WTC11 (cell line): ENCODE data around the gene CCDC24.

Experiments used
- ATF3 ChIP-seq: sonication (generic); formaldehyde crosslinking; conservative IDR thresholded peaks from 2 replicates; pipeline ENCODE4 v1.8.1; 2022; ENCODE audit warnings: mild to moderate bottlenecking, missing genetic modification reagents
- CREB1 ChIP-seq: sonication (generic); formaldehyde crosslinking; IDR thresholded peaks from 2 replicates; pipeline ENCODE4 v1.8.0; 2023; ENCODE audit warnings: mild to moderate bottlenecking, missing genetic modification reagents
- CTCF ChIP-seq: fragments of 200-600 bp; IDR thresholded peaks from 2 replicates; pipeline ENCODE4 v1.8.0; 2022; ENCODE audit warnings: antibody characterized with exemption
- NFATC4 ChIP-seq: fragments of 250-450 bp; sonication (Bioruptor Pico); IDR thresholded peaks from 2 replicates; pipeline ENCODE4 v1.9.0; 2021; ENCODE audit warnings: mild to moderate bottlenecking
- NR1H2 ChIP-seq: sonication (generic); formaldehyde crosslinking; IDR thresholded peaks from 2 replicates; pipeline ENCODE4 v1.9.0; 2021; ENCODE audit warnings: mild to moderate bottlenecking, moderate library complexity, missing genetic modification reagents
- NR2C2 ChIP-seq: sonication (generic); formaldehyde crosslinking; IDR thresholded peaks from 2 replicates; pipeline ENCODE4 v1.8.0; 2022; ENCODE audit warnings: mild to moderate bottlenecking, missing genetic modification reagents
- NR3C1 ChIP-seq: sonication (generic); formaldehyde crosslinking; conservative IDR thresholded peaks from 2 replicates; pipeline ENCODE4 v1.8.1; 2023; ENCODE audit warnings: low read depth, mild to moderate bottlenecking, missing genetic modification reagents
- SMAD3 ChIP-seq: sonication (generic); formaldehyde crosslinking; IDR thresholded peaks from 2 replicates; pipeline ENCODE4 v1.8.0; 2022; ENCODE audit warnings: missing genetic modification reagents, mild to moderate bottlenecking, borderline replicate concordance
- SP1 ChIP-seq: sonication (generic); formaldehyde crosslinking; conservative IDR thresholded peaks from 2 replicates; pipeline ENCODE4 v1.8.1; 2022; ENCODE audit warnings: missing genetic modification reagents
- ZNF263 ChIP-seq: sonication (generic); formaldehyde crosslinking; IDR thresholded peaks from 2 replicates; pipeline ENCODE4 v1.8.1; 2022; ENCODE audit warnings: low read depth, mild to moderate bottlenecking, moderate library complexity, missing genetic modification reagents
- TF ChIP-seq, protein P1 (sequence below): sonication (generic); formaldehyde crosslinking; IDR thresholded peaks from 2 replicates; pipeline ENCODE4 v1.8.0; 2022; ENCODE audit warnings: mild to moderate bottlenecking, missing genetic modification reagents
- TF ChIP-seq, protein P2 (sequence below): sonication (generic); formaldehyde crosslinking; IDR thresholded peaks from 2 replicates; pipeline ENCODE4 v1.8.1; 2023; ENCODE audit warnings: mild to moderate bottlenecking, missing genetic modification reagents, moderate library complexity

GRCh38 chr1:44033756-44034155 lies 42.4 kb downstream of the CCDC24 start:
- TF ChIP-seq ATF3 (no peak), CTCF (no peak), NR2C2 (CRISPR knock-in tag) (no peak), ZNF263 (CRISPR knock-in tag) (no peak), CREB1 (no peak), NR1H2 (CRISPR knock-in tag) (no peak), NR3C1 (no peak), SMAD3 (CRISPR knock-in tag) (no peak), SP1 (no peak), NFATC4 (CRISPR knock-in tag) (no peak)
- TF ChIP-seq, protein P1, sequence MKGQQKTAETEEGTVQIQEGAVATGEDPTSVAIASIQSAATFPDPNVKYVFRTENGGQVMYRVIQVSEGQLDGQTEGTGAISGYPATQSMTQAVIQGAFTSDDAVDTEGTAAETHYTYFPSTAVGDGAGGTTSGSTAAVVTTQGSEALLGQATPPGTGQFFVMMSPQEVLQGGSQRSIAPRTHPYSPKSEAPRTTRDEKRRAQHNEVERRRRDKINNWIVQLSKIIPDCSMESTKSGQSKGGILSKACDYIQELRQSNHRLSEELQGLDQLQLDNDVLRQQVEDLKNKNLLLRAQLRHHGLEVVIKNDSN (CRISPR knock-in tag): no peak
- TF ChIP-seq, protein P2, sequence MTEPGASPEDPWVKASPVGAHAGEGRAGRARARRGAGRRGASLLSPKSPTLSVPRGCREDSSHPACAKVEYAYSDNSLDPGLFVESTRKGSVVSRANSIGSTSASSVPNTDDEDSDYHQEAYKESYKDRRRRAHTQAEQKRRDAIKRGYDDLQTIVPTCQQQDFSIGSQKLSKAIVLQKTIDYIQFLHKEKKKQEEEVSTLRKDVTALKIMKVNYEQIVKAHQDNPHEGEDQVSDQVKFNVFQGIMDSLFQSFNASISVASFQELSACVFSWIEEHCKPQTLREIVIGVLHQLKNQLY (CRISPR knock-in tag): no peak
